Activated naive CD4-positive, alpha-beta T cell treated with anti-CD3 and anti-CD28 coated beads for 36 hours (primary cell): ENCODE results near the gene FCAR. TPM values are rescaled to one million over a fixed set of nuclear protein-coding genes. Genes with fewer than 3 reads are reported as not detected.
A peak's percentile ranks its signal among the peaks of the same experiment; 100 is the strongest.
"Not testable (repeated sequence)": the region's sequence is repeated elsewhere in the genome, so short reads cannot be mapped to it uniquely, and the experiment has no call there.

Experiments used
- CTCF ChIA-PET: fragments of 350-600 bp; sonication (Branson Sonifier 250); formaldehyde crosslinking; loops from one replicate; lab custom pipeline; 2021; ENCODE audit warnings: antibody characterized with exemption; lab: Charles Lee
- DNase-seq: peaks from one replicate; pipeline ENCODE4 v3.0.0-alpha.2; 2020
- H3K27ac Mint-ChIP-seq: one replicate; pipeline ENCODE4 v1.8.0; 2021; ENCODE audit warnings: mild to moderate bottlenecking, mixed read lengths
- H3K27me3 Mint-ChIP-seq: one replicate; pipeline ENCODE4 v1.8.0; 2021; ENCODE audit warnings: low read depth, mixed read lengths
- H3K36me3 Mint-ChIP-seq: one replicate; pipeline ENCODE4 v1.8.0; 2021; ENCODE audit warnings: low read depth, mixed read lengths
- H3K4me1 Mint-ChIP-seq: one replicate; pipeline ENCODE4 v1.8.0; 2021; ENCODE audit warnings: low read depth, mixed read lengths
- H3K4me3 Mint-ChIP-seq: one replicate; pipeline ENCODE4 v1.8.0; 2021; ENCODE audit warnings: mild to moderate bottlenecking, moderate library complexity, mixed read lengths
- H3K9me3 Mint-ChIP-seq: one replicate; pipeline ENCODE4 v1.8.0; 2021; ENCODE audit warnings: mixed read lengths
- intact Hi-C: fragments of 100-400 bp; cut with micrococcal nuclease; formaldehyde crosslinking; loops from one replicate; pipeline ENCODE4 v1.15.1; 2023
- total RNA-seq, 2 experiments: library from RNA; stranded (reverse); gene quantifications; one replicate each; pipeline ENCODE4 v1.2.3, GENCODE V29; 2021

The FCAR gene
- total RNA-seq, 2 experiments from 2014 or later = not detected

GRCh38 chr19:54921082-54921481 lies 47.0 kb downstream of the FCAR start:
- H3K27ac Mint-ChIP-seq = no peak overlapping the region
- CTCF ChIA-PET = no interaction called here
- no peak overlapping the region for H3K4me3 Mint-ChIP-seq
- H3K27me3 Mint-ChIP-seq = peaks cover 5% of the 10 kb centered on the region
- H3K9me3 Mint-ChIP-seq = peaks cover 2% of the 10 kb centered on the region
- H3K36me3 Mint-ChIP-seq = no peaks in the 10 kb centered on the region
- no peak for DNase-seq
- intact Hi-C loops = no loop called here
- H3K4me1 Mint-ChIP-seq = no peaks in the 10 kb centered on the region

DNA sequence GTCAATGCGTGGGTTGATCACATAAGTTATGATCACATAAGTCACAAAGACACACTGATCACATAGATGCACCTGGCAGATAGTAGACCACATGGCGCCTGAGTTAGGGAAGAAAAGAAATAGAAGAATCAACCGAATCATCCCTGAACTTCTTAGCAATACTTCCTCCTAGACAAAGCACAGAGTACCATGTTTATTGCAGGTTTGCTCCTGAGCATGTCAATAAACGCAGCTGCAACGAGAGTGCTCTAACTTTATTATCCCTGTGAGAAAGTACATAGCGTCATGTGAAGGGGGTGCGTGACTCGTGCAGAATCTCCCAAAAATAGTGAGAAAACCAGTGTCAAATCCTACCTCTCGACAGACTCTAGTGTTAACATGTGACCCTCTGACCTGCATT lies 49.2 kb downstream of the FCAR start:
- intact Hi-C loops = no loop called here
- DNase-seq = no peak
- no peaks in the 10 kb centered on the region for H3K36me3 Mint-ChIP-seq
- CTCF ChIA-PET = no interaction called here
- H3K27ac Mint-ChIP-seq = no peak overlapping the region
- no peak overlapping the region for H3K4me3 Mint-ChIP-seq
- H3K4me1 Mint-ChIP-seq = no peaks in the 10 kb centered on the region
- H3K9me3 Mint-ChIP-seq = peaks cover 7% of the 10 kb centered on the region
- H3K27me3 Mint-ChIP-seq = peaks cover 5% of the 10 kb centered on the region

DNA sequence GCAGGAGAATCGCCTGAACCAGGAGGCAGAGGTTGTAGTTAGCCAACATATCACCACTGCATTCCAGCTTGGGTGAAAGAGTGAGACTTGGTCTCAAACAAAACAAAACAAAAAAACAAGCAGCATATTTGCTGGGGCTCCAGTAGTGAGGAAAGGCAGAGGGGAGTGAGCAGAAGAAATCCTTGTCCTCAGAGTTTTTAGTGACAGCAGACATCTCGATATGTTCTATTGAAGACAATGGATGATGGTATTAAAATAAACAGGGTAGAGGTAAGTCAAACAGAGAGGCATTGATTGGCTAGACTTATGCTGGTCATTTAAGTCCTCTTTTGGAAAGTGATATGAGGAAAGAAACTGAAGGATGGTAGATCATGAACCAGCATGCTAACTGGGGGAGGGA lies 54.3 kb downstream of the FCAR start:
- no peaks in the 10 kb centered on the region for H3K27me3 Mint-ChIP-seq
- H3K4me3 Mint-ChIP-seq = no peak overlapping the region
- H3K36me3 Mint-ChIP-seq = no peaks in the 10 kb centered on the region
- CTCF ChIA-PET = no interaction called here
- no peak for DNase-seq
- H3K27ac Mint-ChIP-seq = no peak overlapping the region
- intact Hi-C loops = no loop called here
- H3K4me1 Mint-ChIP-seq = no peaks in the 10 kb centered on the region
- H3K9me3 Mint-ChIP-seq = peaks cover 14% of the 10 kb centered on the region

GRCh38 chr19:54937926-54938325 lies 63.9 kb downstream of the FCAR start:
- H3K27ac Mint-ChIP-seq = no peak overlapping the region
- CTCF ChIA-PET = no interaction called here
- no peaks in the 10 kb centered on the region for H3K36me3 Mint-ChIP-seq
- DNase-seq = peak; percentile 30
- H3K27me3 Mint-ChIP-seq = peaks cover 9% of the 10 kb centered on the region
- peaks cover 3% of the 10 kb centered on the region for H3K4me1 Mint-ChIP-seq
- intact Hi-C loops = no loop called here
- H3K4me3 Mint-ChIP-seq = no peak overlapping the region
- no peaks in the 10 kb centered on the region for H3K9me3 Mint-ChIP-seq

DNA sequence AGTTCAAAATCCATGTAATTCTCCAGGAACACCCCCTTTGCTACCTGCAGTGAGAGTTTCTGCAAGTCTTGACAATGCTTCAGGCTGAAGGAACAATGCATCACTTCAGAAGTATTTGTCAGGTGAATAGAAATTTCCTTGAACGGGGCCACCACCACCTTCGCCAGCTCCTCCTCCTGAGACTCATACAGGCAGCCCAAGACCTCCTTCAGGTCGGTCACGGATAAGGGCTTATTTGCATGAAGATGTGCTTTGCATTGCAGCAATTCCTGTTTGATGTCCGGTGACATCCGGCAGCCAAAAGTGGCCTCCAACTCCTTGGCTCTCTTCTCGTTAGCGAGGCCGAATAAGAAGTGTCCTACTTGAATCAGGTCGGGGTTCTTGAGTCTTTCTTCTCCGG lies 64.9 kb downstream of the FCAR start:
- intact Hi-C loops = no loop called here
- no peak for DNase-seq
- CTCF ChIA-PET = no interaction called here
- Mint-ChIP-seq H3K4me3 (no peak overlapping the region), H3K9me3 (no peaks in the 10 kb centered on the region), H3K36me3 (no peaks in the 10 kb centered on the region), H3K27me3 (peaks cover 9% of the 10 kb centered on the region), H3K27ac (no peak overlapping the region), H3K4me1 (peaks cover 3% of the 10 kb centered on the region)

DNA sequence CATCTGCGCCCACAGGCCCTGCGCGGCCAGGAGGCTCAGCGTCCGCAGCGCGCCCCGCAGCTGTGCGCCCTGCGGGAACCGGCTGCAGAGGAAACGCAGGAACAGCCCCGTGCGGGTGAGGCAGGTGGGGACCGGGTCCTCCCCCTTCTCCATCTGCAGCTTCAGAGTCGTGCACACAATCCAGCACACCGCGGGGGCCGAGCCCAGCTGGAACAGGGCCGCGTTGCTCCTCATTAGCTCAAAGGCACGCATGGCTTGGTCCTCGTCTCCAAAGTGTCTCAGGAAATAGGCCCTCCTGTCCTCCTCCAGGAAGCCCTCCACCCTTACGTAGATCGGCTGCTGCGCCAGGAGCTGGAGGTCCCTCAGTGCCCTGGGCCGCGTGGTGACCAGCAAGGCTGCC lies 65.5 kb downstream of the FCAR start:
- H3K27me3 Mint-ChIP-seq, H3K4me1 Mint-ChIP-seq, intact Hi-C loops, H3K36me3 Mint-ChIP-seq, H3K9me3 Mint-ChIP-seq, H3K4me3 Mint-ChIP-seq, CTCF ChIA-PET, DNase-seq, H3K27ac Mint-ChIP-seq: not testable (repeated sequence)

Other genes with a start within 250 kb of the FCAR start
- under 1 TPM in 1 of 2 experiments, not detected in 1; 0.36 TPM for gene LILRB1, start 243.8 kb upstream of the FCAR start, total RNA-seq
- not detected for gene LILRB4, start 211.2 kb upstream of the FCAR start, total RNA-seq
- not detected for gene KIR3DL3, start 149.8 kb upstream of the FCAR start, total RNA-seq
- gene KIR2DL3, start 135.7 kb upstream of the FCAR start, total RNA-seq = not detected
- gene KIR2DL1, start 104.4 kb upstream of the FCAR start, total RNA-seq = not detected
- not detected for gene KIR2DL4, start 70.6 kb upstream of the FCAR start, total RNA-seq
- gene KIR3DL1, start 57.8 kb upstream of the FCAR start, total RNA-seq = not detected
- not detected for gene KIR2DS4, start 41.6 kb upstream of the FCAR start, total RNA-seq
- gene KIR3DL2, start 23.8 kb upstream of the FCAR start, total RNA-seq = under 1 TPM in 1 of 2 experiments, not detected in 1; 0.17 TPM
- gene NCR1, start 31.9 kb downstream of the FCAR start, total RNA-seq = not detected
- gene NLRP7, start 73.3 kb downstream of the FCAR start, total RNA-seq = not detected
- 1 to 10 TPM; 5.5 TPM for gene NLRP2, start 92.1 kb downstream of the FCAR start, total RNA-seq
- not detected for gene GP6, start 164.0 kb downstream of the FCAR start, total RNA-seq
- 1 to 10 TPM; 8.7 to 8.9 TPM for gene RDH13, start 188.9 kb downstream of the FCAR start, total RNA-seq
- gene EPS8L1, start 201.6 kb downstream of the FCAR start, total RNA-seq = under 1 TPM; 0.88 to 0.89 TPM
- 10 to 100 TPM; 41.2 to 42.1 TPM for gene PPP1R12C, start 243.4 kb downstream of the FCAR start, total RNA-seq